Measurements from ENCODE around the gene BCL3. TPM values are rescaled to one million over a fixed set of nuclear protein-coding genes. Genes with fewer than 3 reads are reported as not detected.

BCL3 gene
- total and polyA plus RNA-seq, 2 of the 13 experiments (the other 11 are each of a cell fraction or from before 2014, with no cell fraction given), result 2.3 to 4.0 TPM

DNA sequence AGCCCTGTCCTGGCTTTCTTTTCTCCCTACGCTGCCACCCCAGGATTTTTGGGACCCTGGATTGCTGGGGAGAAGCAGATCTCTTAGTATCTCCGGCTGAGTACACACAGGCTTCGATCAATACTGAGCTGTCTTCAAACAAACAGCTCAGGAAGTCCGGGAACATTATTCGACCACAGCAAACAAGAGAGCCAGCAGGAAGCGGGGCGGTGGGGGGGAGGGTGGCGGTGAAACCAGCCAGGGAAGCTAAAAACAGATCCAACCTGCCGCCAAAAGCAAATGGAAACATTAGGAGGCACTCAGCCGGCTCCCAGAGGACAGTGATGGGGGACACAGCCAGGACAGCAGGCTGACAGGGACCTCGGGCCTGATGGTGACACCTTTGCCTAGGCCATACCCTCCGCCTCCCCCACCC lies 48.2 kb downstream of the BCL3 start (continued):
- TF ChIP-seq POGZ (CRISPR knock-in tag; IDR thresholded peaks at IDR 0.05) (0 out of 2 replicates have a peak, but pooled peaks have one; percentile 35), KLF11 (CRISPR knock-in tag; IDR thresholded peaks at IDR 0.05) (no peak), NFIB (CRISPR knock-in tag; IDR thresholded peaks at IDR 0.05; ENCODE audit: borderline replicate concordance) (no peak), TBX2 (CRISPR knock-in tag; IDR thresholded peaks at IDR 0.05; ENCODE audit: borderline replicate concordance) (peak; percentile 65; the same call in 1 of the 2 replicates), ADNP (CRISPR knock-in tag; IDR thresholded peaks at IDR 0.05) (no peak), SIX4 (CRISPR knock-in tag; IDR thresholded peaks at IDR 0.05) (no peak), SKI (IDR thresholded peaks at IDR 0.05; ENCODE audit: partially characterized antibody) (peak; percentile 58), ARID2 (CRISPR knock-in tag; IDR thresholded peaks at IDR 0.05; ENCODE audit: borderline replicate concordance) (no peak), ZFP37 (CRISPR knock-in tag; IDR thresholded peaks at IDR 0.05; ENCODE audit: borderline replicate concordance) (0 out of 2 replicates have a peak, but pooled peaks have one; percentile 39), ZNF335 (CRISPR knock-in tag; IDR thresholded peaks at IDR 0.05) (peak; percentile 40; the same call in 1 of the 2 replicates), ZSCAN31 (CRISPR knock-in tag; IDR thresholded peaks at IDR 0.05; ENCODE audit: low read depth) (0 out of 2 replicates have a peak, but pooled peaks have one; percentile 28), ZNF446 (CRISPR knock-in tag; IDR thresholded peaks at IDR 0.05) (no peak), ZFAT (CRISPR knock-in tag; conservative IDR thresholded peaks at IDR 0.05) (no peak), PCBP2 (optimal IDR thresholded peaks at IDR 0.05; ENCODE audit: low read depth, low read length, poor library complexity, severe bottlenecking) (no peak), ZNF33A (CRISPR knock-in tag; IDR thresholded peaks at IDR 0.05; ENCODE audit: borderline replicate concordance) (no peak), NFYB (CRISPR knock-in tag; IDR thresholded peaks at IDR 0.05) (no peak), GTF3A (CRISPR knock-in tag; conservative IDR thresholded peaks at IDR 0.05) (no peak)
- TF ChIP-seq, protein P1, sequence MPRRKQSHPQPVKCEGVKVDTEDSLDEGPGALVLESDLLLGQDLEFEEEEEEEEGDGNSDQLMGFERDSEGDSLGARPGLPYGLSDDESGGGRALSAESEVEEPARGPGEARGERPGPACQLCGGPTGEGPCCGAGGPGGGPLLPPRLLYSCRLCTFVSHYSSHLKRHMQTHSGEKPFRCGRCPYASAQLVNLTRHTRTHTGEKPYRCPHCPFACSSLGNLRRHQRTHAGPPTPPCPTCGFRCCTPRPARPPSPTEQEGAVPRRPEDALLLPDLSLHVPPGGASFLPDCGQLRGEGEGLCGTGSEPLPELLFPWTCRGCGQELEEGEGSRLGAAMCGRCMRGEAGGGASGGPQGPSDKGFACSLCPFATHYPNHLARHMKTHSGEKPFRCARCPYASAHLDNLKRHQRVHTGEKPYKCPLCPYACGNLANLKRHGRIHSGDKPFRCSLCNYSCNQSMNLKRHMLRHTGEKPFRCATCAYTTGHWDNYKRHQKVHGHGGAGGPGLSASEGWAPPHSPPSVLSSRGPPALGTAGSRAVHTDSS (CRISPR knock-in tag; conservative IDR thresholded peaks at IDR 0.05), result no peak
- TF ChIP-seq, protein P2, sequence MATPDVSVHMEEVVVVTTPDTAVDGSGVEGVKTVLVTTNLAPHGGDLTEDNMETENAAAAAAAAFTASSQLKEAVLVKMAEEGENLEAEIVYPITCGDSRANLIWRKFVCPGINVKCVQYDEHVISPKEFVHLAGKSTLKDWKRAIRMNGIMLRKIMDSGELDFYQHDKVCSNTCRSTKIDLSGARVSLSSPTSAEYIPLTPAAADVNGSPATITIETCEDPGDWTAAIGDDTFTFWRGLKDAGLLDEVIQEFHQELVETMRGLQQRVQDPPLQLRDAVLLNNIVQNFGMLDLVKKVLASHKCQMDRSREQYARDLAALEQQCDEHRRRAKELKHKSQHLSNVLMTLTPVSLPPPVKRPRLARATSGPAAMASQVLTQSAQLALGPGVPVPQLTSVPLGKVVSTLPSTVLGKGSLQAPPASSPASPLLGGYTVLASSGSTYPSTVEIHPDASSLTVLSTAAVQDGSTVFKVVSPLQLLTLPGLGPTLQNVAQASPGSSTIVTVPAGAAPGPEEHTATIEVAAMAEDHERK (CRISPR knock-in tag; IDR thresholded peaks at IDR 0.05; ENCODE audit: low read depth), result 0 out of 2 replicates have a peak, but pooled peaks have one; percentile 32
- TF ChIP-seq, protein P3, sequence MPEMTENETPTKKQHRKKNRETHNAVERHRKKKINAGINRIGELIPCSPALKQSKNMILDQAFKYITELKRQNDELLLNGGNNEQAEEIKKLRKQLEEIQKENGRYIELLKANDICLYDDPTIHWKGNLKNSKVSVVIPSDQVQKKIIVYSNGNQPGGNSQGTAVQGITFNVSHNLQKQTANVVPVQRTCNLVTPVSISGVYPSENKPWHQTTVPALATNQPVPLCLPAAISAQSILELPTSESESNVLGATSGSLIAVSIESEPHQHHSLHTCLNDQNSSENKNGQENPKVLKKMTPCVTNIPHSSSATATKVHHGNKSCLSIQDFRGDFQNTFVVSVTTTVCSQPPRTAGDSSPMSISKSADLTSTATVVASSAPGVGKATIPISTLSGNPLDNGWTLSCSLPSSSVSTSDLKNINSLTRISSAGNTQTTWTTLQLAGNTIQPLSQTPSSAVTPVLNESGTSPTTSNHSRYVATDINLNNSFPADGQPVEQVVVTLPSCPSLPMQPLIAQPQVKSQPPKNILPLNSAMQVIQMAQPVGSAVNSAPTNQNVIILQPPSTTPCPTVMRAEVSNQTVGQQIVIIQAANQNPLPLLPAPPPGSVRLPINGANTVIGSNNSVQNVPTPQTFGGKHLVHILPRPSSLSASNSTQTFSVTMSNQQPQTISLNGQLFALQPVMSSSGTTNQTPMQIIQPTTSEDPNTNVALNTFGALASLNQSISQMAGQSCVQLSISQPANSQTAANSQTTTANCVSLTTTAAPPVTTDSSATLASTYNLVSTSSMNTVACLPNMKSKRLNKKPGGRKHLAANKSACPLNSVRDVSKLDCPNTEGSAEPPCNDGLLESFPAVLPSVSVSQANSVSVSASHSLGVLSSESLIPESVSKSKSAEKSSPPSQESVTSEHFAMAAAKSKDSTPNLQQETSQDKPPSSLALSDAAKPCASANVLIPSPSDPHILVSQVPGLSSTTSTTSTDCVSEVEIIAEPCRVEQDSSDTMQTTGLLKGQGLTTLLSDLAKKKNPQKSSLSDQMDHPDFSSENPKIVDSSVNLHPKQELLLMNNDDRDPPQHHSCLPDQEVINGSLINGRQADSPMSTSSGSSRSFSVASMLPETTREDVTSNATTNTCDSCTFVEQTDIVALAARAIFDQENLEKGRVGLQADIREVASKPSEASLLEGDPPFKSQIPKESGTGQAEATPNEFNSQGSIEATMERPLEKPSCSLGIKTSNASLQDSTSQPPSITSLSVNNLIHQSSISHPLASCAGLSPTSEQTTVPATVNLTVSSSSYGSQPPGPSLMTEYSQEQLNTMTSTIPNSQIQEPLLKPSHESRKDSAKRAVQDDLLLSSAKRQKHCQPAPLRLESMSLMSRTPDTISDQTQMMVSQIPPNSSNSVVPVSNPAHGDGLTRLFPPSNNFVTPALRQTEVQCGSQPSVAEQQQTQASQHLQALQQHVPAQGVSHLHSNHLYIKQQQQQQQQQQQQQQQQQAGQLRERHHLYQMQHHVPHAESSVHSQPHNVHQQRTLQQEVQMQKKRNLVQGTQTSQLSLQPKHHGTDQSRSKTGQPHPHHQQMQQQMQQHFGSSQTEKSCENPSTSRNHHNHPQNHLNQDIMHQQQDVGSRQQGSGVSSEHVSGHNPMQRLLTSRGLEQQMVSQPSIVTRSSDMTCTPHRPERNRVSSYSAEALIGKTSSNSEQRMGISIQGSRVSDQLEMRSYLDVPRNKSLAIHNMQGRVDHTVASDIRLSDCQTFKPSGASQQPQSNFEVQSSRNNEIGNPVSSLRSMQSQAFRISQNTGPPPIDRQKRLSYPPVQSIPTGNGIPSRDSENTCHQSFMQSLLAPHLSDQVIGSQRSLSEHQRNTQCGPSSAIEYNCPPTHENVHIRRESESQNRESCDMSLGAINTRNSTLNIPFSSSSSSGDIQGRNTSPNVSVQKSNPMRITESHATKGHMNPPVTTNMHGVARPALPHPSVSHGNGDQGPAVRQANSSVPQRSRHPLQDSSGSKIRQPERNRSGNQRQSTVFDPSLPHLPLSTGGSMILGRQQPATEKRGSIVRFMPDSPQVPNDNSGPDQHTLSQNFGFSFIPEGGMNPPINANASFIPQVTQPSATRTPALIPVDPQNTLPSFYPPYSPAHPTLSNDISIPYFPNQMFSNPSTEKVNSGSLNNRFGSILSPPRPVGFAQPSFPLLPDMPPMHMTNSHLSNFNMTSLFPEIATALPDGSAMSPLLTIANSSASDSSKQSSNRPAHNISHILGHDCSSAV (CRISPR knock-in tag; IDR thresholded peaks at IDR 0.05; ENCODE audit: borderline replicate concordance), result no peak
